HuH-7.5 (cell line): ENCODE results near the gene USP40.

Source experiments
- DNase-seq: peaks from one replicate; pipeline ENCODE4 v3.0.0; 2011; ENCODE audit warnings: low spot score

USP40 gene

GRCh38 chr2:233458826-233459225 is 107.8 kb downstream of the USP40 start:
- no peak for DNase-seq

DNA sequence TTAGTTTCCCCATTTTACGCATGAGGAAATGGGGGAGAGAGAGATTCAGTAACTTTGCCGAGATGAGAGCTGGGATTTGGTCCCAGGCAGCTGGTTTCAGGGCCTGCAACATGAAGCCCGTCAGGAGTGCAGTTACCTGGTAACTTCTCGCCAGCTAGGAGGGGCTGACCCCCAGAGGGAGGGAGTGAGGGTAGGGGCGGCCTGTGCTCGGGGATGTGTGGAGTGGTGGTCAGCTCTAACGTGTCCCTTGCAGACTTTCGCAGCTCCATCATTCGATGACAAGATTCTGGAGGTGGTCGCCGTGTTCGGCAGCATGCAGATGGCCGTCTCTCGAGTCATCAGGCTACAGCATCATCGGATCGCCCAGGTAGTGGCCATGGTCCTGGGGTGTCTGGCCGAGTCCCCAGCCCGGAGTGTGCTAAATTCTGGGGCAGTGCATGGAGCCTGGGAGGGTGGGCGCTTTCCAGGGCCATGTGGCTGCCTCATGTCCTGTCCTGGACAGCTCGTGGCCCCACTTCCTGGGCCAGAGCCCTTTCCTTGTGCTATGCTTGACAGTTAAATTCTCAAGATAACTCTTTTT is 108.5 kb downstream of the USP40 start:
- no peak for DNase-seq

- DNase-seq, result no peak
Observed at GRCh38 chr2:233457356-233457755, 109.2 kb downstream of the USP40 start.

DNA sequence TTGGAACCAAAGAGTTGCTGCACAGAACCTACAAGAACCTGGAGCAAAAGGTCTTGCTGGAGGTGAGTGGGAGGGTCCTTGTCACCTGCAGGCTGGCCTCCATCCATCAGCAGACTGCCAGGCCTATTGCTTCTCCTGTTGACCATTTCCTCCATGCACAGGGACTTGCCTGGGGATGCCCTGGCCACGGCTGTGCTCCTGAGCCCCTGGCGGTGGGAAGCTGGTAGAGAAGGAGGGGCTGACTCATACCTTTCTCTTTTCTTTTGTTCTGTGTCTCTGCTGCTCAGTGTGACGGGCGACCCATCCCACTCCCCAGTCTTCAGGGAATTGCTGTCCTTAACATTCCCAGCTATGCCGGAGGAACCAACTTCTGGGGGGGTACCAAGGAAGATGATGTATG is 109.6 kb downstream of the USP40 start:
- no peak for DNase-seq

- no peak for DNase-seq
Observed at GRCh38 chr2:233456111-233456510, 110.5 kb downstream of the USP40 start.

DNA sequence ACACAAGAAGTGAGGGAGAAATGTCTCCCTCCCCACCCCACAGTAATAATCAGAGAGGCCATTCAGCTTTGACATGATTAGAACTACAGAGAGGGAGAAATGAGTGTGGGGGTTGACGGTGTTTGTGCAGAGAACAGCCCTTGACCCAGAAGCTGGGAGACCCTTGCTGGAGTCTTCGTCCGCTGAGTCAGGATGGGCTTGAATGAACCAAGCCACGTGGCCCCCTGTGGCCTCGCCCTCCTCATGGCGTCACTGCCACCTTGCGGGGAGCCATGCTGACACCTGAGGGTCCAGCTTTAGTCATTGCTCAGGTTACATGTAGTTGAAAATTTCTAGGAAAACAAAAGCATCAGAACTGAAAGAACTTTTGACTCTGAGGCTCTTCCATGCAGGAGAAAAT is 111.1 kb downstream of the USP40 start:
- no peak for DNase-seq

GRCh38 chr2:233455006-233455405 is 111.6 kb downstream of the USP40 start:
- DNase-seq, result no peak

DNA sequence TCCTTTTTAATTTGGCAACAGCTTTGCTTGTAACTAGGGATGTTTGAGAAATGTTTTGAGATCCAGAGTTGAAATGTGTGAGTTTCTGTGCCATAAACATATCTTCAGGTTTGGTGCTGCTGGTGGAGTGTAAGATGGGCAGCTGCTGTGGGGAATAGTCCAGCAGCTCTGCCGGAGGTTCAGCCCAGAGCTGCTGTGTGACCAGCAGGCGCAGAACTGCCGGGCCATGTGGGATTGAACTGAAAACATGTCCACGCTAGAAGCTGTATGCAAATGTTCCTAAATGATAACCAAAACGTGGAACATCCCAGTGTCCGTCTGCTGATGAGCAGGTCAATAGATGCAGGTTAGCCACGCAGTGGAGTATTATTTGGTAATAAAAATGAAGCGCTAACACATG is 112.7 kb downstream of the USP40 start:
- no peak for DNase-seq

- no peak for DNase-seq
Observed at GRCh38 chr2:233453111-233453915, 113.3 kb downstream of the USP40 start.

- DNase-seq, result no peak
Observed at GRCh38 chr2:233451950-233452349, 114.6 kb downstream of the USP40 start.

GRCh38 chr2:233450864-233451575 is 115.6 kb downstream of the USP40 start:
- DNase-seq, result no peak

- no peak for DNase-seq
Observed at GRCh38 chr2:233449921-233450863, 116.4 kb downstream of the USP40 start.

DNA sequence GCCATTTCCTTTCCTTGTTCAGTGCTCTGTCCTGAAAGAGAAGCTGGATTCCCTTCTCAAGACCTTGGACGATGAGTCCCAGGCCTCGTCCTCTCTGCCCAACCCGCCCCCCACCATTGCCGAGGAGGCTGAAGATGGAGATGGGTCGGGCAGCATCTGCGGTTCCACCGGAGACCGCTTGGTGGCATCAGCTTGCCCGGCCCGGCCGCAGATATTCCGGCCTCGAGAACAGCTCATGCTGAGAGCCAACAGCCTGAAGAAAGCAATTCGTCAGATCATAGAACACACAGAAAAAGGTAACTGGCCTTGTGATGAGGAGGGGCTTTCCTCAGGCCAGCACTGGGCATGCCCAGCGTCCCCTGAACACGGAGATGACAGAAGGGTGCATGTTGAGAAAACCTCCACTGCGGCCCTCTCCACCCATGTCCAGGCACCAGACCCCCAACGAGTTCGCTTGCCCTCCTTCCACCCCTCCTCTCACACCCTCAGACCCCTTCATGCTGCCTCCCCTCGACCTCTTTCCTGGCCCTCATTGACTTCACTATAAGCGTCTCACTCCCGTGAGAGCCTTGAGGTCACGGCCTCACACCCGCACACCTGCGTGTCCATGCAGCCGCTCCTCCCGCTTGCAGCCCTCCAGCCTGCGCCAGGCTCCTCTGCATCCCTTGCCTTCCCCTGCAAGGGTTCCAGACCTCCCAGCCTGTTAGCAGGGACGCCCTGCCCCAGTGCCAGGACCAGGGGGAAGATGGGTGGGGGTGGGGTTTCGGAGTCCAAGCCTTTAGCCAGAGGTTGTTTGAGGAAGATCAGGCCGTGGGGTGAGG is 117.3 kb downstream of the USP40 start:
- peak; percentile 52 for DNase-seq

GRCh38 chr2:233448575-233448974 is 118.0 kb downstream of the USP40 start:
- DNase-seq, result no peak

GRCh38 chr2:233448220-233448559 is 118.4 kb downstream of the USP40 start:
- DNase-seq, result no peak

DNA sequence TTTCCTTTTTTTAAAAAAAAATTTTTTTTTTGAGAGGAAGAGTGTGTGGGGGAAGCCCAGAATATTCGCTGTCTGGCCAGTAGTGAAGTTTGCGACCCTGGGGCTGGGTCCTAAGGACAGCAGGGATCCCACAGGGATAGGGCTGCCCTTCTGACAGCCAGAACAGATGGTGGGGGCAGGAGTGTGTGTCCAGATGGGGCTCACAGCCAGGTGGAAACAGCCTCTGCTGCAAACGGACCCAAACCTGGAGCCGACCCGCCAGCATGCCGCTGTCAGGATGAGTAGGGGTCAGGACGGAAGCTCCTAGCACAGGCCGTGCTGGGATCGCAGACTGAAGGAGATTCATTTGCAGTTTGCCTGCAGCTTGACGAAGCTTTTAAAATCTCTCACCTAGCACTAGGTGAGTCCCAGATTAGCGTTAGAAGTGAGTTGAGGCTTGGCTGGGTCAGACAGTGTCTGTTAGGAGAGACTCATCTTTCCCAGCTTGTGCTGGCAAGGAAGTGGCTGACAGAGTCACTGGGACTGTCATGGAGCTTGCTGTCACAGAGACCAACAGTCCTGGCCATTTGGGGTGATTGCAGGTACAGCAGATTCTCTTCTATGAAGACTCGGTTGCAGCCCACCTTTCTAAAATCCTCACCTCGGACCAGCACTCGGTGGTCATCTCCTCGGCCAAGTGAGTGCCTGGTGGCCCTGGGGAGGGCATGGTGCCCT is 118.9 kb downstream of the USP40 start:
- DNase-seq, result no peak

DNA sequence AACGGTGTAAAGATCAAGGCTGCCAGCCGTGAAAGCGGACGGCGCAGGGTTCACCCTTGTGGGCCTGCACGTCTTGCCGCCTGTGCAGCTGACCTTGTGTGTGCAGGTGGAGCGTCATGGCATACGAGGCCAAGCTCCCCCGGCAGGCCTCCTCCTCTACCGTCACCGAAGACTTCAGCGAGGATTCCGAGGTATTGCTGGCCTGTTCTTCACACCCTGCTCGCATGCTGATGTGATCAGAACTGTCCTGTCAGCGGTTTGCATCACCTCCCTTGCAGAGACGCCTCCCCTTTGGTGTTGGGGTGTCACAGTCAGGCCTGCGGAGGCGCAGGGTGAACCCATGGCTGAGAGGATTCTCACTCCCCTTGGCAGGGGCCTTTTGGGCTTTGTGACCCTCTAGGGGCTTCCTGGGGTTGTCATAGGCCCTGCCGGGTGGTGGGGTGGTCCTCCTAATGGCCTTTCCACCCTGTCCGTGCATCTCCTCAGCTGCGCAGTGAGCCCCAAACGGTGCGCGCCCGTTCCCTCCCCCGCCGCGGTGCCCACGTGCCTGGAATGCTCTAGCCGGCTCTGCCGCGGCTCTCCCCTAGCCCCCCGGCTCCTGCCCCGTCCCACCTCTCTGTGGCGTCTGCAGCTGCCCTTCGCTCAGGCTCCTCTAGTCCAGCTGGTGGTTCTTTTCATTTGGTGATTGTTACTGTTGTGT is 119.8 kb downstream of the USP40 start:
- DNase-seq, result no peak

DNA sequence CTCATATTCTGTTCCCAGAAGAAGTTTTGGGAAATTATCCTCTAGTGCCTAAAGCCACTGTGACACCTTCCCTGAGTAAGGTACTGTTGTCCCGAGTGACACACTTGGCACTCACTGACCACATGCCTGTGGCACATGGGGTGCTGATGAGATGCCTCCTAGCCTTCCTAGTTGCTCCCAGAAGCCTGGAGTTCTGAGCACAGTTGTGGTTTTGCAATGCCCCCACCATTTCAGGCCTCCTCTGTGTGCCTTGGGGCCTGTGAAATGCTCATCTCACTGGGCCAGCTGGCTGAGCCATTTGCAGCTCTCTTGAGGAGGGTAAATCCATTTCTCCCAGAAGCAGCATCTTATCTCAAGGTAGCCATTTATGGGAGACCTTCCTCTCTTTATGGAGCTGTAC is 120.5 kb downstream of the USP40 start:
- no peak for DNase-seq

GRCh38 chr2:233445152-233445830 is 121.3 kb downstream of the USP40 start:
- no peak for DNase-seq
